ENCODE results near the gene PCSK7.

DNA sequence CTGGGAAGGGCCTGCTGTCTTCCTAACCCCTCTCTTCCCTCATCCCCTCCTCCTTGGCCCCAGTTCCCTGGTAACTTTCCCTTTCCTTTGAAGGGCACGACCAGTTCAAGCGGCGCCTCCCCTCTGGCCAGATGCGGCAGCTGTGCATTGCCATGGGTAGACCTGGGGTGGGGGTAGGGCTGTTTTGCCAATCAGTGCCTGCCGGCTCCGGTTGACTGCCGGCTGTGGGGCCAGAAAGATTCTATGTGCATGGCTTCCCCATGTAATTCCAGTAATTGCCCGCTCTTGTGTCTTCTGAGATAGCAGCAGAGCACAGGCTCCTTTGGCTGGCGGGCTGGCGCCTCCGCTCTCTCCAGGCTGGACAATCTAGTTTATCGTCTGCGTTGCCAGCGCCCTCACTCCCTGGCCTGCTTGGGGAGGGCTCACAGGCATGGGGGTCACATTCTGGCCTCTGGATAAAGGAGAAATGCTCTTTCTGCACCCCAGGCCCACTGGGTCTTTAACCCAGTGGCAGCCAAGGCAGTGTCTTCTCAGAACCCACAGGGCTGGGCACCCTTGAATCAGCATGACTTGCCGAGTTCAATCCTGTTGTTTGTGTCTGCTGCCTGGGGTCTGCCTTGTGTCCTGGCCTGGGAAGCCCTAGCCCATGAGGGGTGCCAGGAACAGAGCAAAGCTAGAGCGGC is 43.9 kb downstream of the PCSK7 start:
- TF ChIP-seq, protein P1, sequence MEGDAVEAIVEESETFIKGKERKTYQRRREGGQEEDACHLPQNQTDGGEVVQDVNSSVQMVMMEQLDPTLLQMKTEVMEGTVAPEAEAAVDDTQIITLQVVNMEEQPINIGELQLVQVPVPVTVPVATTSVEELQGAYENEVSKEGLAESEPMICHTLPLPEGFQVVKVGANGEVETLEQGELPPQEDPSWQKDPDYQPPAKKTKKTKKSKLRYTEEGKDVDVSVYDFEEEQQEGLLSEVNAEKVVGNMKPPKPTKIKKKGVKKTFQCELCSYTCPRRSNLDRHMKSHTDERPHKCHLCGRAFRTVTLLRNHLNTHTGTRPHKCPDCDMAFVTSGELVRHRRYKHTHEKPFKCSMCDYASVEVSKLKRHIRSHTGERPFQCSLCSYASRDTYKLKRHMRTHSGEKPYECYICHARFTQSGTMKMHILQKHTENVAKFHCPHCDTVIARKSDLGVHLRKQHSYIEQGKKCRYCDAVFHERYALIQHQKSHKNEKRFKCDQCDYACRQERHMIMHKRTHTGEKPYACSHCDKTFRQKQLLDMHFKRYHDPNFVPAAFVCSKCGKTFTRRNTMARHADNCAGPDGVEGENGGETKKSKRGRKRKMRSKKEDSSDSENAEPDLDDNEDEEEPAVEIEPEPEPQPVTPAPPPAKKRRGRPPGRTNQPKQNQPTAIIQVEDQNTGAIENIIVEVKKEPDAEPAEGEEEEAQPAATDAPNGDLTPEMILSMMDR (optimal IDR thresholded peaks at IDR 0.05 in 1 of 3, IDR thresholded peaks at IDR 0.05 in 1 of 3, conservative IDR thresholded peaks at IDR 0.05 in 1 of 3; ENCODE audit: extremely low read depth in 1 of 3, insufficient read depth in 2 of 3, low read length in 3 of 3) = no peak
- no peak for TF ChIP-seq EZH2 (IDR thresholded peaks at IDR 0.05; ENCODE audit: low read length)

Data from keratinocyte (primary cell).